GM18951 (cell line): ENCODE results near the gene MRPS31.

Source experiments
- POLR2A ChIP-seq: IDR thresholded peaks from 4 replicates; pipeline ENCODE4 v1.6.1; 2011; ENCODE audit warnings: mild to moderate bottlenecking; ENCODE audit not compliant: insufficient read length, insufficient read depth; ENCODE audit errors: extremely low read depth
- in situ Hi-C: fragments of 300-500 bp; cut with MboI; formaldehyde crosslinking; loops from one replicate; pipeline ENCODE4 v1.12.0; 2022; ENCODE audit warnings: low sequenced_read_pairs, mixed read lengths, inconsistent platforms; ENCODE audit not compliant: unreplicated experiment

The MRPS31 gene

GRCh38 chr13:40781717-40782116 lies 10.7 kb upstream of the MRPS31 start:
- in situ Hi-C loops = no loop called here
- no peak for TF ChIP-seq POLR2A

- no peak for TF ChIP-seq POLR2A
- in situ Hi-C loops = no loop called here
Observed at GRCh38 chr13:40780822-40781401, 9.9 kb upstream of the MRPS31 start.

- no peak for TF ChIP-seq POLR2A
Observed at GRCh38 chr13:40779796-40780285, 8.9 kb upstream of the MRPS31 start.

GRCh38 chr13:40779049-40779448 lies 8.1 kb upstream of the MRPS31 start:
- TF ChIP-seq POLR2A = no peak
- in situ Hi-C loops = no loop called here

More at GRCh38 chr13:40779796-40780285, 8.9 kb upstream of the MRPS31 start:
- in situ Hi-C loops = no loop called here

GRCh38 chr13:40777809-40778175 lies 6.8 kb upstream of the MRPS31 start:
- in situ Hi-C loops = no loop called here
- TF ChIP-seq POLR2A = no peak

GRCh38 chr13:40777166-40777808 lies 6.3 kb upstream of the MRPS31 start:
- TF ChIP-seq POLR2A = no peak
- in situ Hi-C loops = no loop called here

- in situ Hi-C loops = no loop called here
- no peak for TF ChIP-seq POLR2A
Observed at GRCh38 chr13:40776681-40777165, 5.7 kb upstream of the MRPS31 start.

GRCh38 chr13:40776232-40776631 lies 5.2 kb upstream of the MRPS31 start:
- in situ Hi-C loops = no loop called here
- no peak for TF ChIP-seq POLR2A

- in situ Hi-C loops = no loop called here
- TF ChIP-seq POLR2A = no peak
Observed at GRCh38 chr13:40774672-40775071, 3.7 kb upstream of the MRPS31 start.

- no peak for TF ChIP-seq POLR2A
- in situ Hi-C loops = no loop called here
Observed at GRCh38 chr13:40772765-40773473, 1.9 kb upstream of the MRPS31 start.

GRCh38 chr13:40770609-40770933 lies 419 bp downstream of the MRPS31 start:
- no peak for TF ChIP-seq POLR2A
- in situ Hi-C loops = no loop called here

- in situ Hi-C loops = no loop called here
- no peak for TF ChIP-seq POLR2A
Observed at GRCh38 chr13:40769970-40770369, 1.0 kb downstream of the MRPS31 start.

GRCh38 chr13:40765602-40766001 lies 5.4 kb downstream of the MRPS31 start:
- TF ChIP-seq POLR2A = no peak
- in situ Hi-C loops = no loop called here
